HG03095 (cell line): Measurements from ENCODE around the gene IGLON5.
A peak's percentile ranks its signal among the peaks of the same experiment; 100 is the strongest.

Experiments
- ATAC-seq: cut with Tn5 transposase; IDR thresholded peaks from one replicate; pipeline ENCODE4 v1.9.1; 2021; ENCODE audit warnings: moderate library complexity; ENCODE audit not compliant: unreplicated experiment

Gene IGLON5

DNA sequence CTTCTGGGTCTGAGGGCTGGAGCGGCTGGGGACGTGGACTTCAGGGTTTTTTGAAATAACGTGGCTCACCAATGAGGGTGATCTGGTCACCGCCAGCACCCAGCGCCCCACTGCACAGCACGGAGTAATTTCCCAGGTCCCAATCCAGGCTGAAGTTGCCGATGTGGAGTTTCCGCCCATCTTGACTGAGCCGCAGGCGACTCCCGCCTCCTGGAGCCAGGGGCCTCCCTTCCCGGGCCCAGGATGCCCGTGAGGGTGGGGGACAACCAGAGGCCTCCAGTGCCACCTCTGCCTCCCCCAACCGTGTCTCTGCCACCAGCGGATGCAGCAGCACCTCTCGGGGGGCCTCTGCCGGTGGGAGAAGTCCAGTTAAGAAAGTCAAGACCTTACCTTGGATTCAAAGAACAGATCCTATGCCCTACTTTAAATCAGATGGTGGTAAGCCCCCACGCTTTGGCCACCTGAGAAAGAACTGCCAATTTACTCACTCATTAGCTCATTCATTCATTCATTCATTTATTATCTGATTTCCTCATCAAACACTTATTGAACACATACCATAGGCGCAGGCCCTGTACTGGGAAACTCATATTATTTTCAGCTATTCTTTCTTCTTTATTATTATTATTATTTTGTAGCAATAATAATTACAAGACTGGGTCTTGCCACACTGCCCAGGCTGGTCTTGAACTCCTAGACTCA is 26.6 kb downstream of the IGLON5 start:
- ATAC-seq, result no peak

DNA sequence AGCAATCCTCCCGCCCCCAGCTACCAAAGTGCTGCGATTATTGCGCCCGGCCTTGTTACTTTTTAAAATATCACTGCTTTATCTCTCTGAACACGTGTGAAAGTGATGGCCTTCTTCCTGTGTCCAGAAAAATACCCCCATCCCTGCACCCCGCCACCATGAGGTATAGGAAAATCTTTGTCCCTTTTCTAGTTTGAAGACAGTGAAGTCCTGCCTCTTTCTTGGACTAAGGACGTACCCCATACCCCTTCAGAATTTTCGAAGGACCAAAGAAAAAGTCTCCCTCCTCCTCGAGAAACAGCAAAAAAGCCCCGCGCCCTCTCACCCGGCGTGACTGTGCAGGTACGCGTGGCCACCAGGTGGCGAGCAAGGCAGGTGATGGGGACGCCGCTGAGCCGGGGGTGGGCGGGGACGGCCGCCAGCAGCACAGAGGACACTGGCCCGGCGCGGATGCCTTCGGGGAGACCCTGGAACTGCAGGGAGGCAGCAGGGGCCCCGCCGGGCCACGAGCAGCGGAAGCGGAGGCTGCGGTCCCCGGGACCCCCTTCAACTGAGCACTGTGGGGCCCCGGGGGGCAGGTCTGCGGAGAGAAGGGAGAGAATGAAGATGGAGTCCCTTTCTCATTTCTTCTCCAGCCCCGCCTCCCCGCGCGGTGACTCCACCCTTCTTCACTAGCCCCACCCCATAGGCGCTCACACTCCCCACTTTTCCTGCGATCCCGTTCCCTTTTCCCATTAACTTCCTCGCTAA is 27.3 kb downstream of the IGLON5 start:
- ATAC-seq, result peak; percentile 55

DNA sequence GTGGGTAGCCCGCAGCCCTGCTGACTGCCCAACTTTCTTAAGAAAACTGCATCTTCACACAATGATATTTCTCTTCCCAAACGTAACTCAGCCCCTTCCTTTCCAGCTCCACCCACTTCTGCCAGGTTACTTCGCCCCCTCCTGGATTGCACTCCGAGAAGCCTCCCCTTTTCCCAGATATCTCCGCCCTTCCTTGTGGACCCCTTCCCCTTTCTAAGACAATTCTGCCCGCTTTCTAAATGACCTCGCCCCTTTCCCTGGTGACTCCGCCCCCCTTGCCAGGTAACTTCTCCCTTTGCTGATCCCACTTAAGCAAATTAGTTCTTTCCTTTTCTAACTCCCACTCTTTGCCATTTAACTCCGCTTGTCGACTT is 27.9 kb downstream of the IGLON5 start:
- no peak for ATAC-seq

DNA sequence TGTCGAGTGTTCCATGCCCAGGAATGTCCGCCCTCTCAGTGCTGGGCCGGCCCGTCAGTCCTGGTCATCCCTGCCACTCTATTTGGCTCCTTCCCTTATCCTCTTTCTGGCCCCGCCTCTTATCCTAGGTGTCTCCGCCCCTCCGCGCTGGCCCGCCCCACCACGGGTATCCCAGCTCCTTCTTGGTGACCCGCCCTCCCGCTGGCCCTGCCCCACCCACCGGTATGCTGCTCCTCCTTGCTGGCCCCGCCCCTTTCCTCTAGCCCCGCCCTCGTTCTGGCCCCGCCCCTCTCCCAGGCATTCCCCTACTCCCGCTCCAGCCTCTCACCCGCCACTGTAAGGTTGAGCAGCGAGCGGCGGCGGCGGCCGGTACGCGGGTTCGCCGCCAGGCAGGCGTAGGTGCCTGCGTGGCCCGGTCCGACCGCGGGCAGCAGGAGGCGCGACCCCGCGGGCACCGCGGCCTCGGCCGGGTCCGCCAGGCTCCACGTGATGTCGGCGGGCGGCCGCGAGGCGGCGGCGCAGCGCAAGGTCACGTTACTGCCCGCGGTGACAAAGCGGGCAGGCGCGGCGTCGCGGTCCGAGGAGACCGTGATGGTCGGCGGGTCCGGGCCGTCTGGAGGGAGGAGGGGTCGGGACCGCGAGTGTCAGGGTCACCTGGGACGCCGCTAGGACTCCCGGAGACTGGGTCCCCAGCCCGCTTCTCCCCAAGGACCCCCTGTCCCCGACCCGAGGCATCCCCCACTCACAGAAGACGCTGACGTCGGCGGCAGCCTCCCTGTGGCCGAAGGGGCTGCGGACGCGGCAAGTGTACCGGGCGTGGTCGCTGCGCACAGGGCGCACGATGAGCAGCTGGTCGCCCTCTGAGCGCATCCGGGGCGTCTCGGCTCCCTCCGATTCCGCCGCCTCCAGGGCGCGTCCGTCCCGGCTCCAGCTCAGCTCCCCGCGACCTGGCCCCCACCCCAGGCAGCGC is 28.5 kb downstream of the IGLON5 start:
- ATAC-seq, result no peak

DNA sequence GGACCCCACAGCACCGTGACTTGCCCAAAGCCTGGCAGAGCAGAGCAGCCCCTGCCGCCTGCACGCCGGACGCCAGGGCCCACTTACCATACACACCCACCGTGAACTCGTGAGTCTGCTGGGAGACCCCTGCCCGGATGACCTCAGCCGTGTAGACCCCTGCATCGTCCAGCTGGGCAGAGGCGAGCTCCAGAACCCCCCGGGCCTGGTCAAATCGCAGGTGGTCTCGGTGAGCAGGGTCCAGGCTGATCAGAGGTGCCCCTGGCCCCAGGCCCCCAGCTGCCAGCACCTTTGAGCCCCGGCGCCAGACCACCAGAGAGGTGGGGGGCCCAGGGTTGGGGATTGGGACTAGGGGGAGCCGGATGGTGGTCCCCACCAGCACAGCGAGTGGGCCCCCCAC is 29.6 kb downstream of the IGLON5 start:
- no peak for ATAC-seq

DNA sequence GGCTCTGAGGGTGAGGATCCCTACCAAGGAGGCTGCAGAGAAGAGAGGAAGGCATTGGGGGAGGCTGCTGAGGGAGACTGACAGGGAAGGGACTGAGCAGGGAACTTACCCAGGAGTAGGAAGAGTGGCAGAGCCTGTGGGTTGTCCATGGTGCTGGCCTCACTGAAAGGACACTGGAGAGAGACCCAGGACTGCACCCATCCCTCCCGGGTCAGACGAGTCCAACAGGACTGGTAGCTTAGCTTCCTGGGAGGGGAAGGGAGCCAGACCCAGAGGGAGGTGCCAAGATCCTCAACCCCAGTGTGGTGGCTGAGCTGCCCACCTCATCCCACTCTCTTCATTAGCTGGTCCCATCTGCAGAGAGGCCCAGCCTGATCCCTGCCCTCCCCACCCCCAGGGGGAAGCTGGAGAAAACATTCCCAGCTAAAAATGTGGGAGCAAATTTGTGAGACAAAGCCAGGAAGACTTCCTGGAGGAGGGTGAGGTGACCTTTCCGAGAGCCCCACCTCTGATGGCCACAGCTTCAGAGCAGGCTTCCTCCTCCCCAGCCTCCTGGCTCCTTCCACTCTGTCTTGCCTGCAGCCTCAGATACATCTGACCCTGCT is 30.6 kb downstream of the IGLON5 start, which contains the start of gene VSIG10L:
Gene VSIG10L (minus strand): TSS at position 164 of the 605 bp plus-strand sequence. CDS start 15 bp downstream, at position 149.
- no peak for ATAC-seq

DNA sequence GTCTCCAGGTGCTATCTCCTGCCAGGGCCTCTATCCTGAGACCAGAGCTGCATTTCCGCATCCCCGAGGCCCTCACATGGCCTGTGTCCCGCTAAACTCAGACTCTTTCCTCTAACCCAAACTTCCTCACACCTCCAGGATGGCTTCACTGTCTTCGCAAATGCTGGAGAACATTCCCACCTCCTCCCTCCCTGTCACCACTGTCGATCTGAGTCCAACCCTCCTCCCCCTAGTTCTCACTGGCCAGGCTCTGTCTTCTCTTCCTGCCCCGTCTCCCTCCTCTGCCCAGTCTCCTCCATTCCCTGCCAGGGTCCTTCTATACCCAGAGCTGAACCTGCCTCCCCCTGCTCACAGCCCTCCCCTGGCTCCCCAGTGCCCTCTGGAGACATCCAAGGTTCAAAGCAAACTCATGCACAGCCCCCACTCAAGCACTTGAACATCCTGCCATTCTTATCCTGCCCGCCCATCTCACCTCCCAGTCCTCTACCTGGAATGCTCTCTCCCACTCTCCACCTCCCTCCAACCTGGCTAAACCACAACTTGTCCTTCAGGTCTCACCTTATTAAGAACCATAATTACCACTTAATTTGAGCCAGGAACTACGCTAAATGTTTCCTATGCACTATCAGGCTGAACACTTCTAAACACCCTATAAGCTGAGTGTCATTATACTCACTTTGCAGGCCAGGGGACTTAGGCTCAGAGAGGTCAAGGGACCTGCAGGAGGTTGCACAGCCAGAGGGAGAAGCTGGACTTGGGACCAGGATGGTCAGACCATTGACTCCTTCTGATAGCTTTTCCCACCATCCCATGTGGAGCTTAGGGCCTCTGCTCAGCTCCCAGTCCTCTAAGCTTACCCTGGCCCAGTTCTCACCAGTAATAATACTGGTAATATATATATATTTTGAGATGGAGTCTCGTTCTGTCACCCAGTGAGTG is 31.5 kb downstream of the IGLON5 start:
- no peak for ATAC-seq

DNA sequence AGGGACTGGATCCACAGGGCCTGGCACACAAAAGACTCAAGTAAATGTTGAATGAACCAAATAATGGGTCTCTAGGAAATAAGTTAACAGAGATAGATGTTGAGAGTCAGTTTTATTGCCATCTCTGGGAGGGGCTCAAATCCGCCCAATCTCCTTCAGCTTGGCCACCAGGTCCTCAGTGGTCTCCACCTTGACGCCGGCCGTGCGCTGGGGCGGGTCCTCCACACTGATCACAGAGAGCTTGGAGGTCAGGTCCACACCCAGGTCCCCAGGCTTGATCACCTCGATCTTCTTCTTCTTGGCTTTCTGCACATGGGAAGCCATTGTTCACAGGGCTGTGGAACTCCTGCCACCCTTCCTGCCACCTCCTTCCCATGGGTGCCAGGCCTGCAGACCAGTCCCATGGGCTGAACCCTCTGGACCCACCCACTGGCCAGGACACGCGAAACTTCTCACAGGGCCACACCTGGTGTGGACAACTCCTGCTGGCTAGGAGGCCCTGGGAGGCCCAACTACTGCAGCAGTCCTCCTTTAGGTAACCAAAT is 33.7 kb downstream of the IGLON5 start:
- ATAC-seq, result no peak

DNA sequence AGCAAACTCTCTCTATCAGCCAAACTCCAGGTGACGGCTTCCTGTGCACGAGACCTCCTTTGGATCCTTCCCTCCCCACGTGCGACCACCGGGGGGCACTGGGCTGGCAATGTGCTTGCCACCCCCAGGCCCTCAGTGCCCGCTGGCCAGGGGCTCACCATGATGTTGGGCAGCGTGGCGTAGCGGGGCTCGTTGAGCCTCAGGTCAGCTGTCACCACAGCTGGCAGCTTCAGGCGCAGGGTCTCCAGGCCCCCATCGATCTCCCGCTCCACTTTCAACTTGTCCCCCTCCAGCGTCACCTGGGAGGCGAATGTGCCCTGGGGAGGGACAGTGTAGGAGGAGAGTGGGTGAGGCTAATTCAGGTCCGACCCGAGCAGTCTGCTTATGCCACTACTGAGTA is 35.3 kb downstream of the IGLON5 start:
- ATAC-seq, result no peak

DNA sequence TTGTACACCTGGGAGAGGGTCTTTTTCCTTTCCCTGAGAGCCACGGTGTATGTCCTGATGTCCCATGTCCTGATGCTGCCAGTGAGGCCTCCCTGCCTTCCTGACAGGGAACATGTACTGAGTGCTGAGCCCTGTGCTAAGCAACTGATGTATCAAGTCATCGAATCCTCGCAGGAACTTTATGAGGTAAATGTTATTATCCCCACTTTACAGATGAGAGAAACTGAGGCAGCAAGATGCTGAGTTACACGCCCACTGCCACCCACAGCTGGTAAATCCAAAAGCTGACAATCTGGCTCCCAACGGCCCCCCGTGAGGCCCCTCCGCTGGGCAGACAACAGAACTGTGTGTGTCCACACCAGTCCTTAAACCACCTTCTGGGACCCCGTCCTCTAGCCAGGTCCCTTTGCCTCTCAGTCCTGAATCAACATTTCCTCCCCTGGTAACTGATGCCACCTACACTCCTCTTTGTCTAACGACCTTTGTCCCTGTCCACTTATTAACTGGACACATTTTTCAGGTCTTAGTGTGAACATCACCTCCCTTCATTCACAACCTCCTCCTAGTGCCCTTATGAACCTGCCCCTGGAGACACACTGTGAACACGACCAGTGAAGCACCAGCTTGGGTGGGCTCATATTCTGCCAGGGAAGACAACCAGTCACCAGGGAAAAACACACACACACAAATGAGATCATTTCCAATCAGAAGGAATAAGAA is 35.9 kb downstream of the IGLON5 start:
- no peak for ATAC-seq

DNA sequence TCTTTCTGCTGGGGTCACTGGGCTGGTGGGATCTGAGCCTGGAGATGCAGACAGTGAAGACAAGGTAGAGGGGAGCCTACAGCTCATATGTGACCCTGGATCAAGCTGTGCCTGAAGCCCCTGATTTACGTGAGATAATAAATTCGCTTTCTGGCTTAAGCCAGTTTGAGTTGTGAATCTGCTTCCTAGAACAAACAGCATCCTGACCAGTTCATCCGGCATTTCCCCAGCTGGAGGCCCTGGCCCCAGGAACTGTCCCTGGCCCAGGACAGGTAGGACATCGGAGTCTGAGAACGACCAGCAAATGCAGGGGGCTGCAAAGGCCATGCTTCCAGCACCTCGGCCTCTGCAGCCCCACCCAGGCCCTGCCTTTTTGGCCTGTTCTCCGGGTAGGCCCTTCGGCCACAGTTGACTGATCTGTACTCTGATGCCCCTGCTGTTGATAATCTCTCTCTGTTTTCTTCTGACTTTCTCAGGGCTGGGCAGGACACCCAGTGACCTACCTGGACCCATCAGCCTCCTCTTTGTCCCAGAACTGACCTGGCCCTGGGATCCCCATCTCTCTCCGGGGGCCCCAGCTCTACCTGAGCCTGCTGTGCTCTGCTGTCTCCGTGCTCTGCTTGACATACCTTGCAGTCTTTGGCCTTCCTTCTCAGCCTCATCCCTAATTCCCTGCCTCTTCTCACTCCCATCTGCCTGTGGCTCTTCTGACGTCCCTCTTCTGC is 40.0 kb downstream of the IGLON5 start:
- no peak for ATAC-seq

DNA sequence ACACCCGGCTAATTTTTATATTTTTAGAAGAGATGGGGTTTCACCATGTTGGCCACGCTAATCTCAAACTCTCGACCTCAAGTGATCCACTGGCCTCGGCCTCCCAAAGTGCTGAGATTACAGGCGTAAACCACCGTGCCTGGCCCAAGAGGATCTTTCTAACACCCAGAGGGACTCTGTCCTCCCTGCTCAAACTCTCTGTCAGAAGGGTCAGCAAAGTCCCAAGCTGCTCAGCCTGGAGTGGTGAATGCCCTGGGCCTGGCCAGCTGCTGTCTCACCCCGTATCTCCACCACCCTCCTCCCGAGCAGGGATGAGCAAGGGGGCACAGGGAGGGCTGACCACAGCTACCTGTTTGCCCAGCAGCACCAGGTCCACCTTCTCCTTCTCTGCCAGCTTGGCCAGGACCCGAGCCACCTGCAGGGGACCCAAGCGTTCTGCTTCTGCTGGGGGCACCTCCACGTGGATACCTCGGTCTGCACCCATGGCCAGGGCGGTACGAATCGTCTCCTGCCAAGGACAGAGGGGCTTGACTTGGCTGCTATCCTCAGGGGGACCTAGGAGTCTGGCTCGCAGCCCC is 41.4 kb downstream of the IGLON5 start:
- ATAC-seq, result no peak

DNA sequence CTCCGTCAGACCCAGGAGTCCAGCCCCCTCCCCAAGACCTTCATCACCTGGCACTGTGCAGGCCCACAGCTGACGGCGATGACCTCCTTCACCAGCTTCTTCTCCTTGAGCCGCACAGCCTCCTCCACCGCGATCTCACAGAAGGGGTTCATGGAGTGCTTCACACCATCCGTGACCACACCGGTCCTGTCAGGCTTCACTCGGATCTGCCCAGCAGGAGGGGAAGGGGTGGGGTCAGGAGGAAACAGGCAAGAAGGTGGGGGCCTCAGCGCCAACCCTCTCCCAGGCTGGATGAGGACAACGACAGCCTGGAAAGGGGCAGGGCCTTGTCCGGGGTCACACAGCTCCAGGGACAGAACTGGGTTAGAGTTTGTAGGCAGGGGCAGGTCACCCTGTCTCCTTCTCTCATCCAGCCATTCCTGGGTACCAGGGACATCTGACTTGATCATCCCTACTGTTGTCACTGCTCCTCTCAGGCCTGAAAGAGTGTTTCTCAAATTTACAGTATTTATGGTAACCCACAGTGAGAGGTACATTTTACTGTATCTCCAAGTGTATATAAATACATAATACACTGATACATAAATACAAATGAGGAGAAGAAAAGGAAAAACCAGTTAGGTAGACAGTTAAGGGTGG is 42.8 kb downstream of the IGLON5 start:
- ATAC-seq, result no peak

DNA sequence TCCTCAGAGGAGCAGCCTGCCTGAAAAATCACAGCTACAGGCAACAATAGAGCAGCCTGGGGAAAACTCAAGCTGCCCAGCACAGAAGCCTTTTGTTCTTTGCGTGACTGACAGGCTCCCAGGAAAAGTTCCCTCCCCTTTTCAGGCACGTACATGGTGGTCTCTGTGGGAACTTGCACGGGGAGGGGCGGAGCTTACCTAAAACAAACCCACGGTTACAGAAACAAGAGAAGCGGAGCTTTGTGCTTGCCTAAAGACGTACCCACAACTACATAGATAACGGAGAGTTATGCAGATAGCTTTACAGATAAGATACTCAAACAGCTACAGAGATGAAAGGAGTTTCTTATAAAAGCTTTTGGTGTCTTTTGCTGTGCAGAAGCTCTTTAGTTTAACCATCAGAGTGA is 43.3 kb downstream of the IGLON5 start:
- no peak for ATAC-seq

DNA sequence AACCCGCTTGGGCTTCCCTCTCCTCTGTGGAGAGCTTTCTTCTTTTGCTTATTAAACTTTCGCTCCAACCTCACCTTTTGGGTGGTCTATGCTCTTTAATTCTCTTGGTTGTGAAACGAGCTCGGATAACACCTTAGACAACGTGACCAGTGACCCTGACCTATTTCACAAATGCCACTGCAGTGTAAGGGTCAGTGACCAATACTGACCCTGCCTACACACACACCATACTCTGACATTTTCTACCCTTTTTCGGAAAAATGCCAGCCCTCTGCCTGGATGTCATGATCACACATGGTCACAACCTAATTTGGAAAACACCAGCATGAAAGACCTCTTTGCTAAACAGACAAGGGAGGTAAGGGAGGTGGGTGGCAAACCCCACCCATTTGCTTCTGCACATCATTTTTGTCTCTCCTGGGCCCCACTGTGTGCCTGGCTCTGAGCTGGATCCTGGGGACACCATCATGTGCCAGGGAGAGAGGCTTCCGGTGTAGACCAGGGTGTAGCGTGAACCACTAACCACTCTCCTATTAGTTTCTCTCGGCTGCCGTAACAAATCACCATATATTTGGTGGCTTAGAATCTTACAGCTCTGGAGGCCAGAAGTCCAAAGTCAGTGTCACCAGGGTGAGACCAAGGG is 44.8 kb downstream of the IGLON5 start:
- no peak for ATAC-seq

DNA sequence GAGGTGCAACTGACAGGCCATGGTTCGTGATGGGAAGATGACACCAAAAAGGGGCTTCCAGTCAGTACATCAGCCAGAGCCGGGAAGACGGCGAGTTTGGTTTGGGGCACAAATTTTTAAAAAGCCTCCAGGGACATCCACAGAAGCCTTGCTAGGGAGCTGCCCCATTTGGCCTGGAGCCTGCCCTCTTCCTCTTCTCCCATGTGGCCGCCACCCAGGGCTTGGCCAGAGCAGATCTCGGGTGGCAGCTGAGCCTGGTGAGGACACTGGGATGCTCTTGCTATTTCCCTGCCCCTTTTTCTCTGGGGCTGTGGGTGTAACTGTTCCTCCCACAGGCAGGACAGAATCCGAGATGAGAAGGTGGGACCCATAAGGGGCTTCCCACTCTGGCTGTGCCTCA is 46.5 kb downstream of the IGLON5 start:
- ATAC-seq, result no peak

DNA sequence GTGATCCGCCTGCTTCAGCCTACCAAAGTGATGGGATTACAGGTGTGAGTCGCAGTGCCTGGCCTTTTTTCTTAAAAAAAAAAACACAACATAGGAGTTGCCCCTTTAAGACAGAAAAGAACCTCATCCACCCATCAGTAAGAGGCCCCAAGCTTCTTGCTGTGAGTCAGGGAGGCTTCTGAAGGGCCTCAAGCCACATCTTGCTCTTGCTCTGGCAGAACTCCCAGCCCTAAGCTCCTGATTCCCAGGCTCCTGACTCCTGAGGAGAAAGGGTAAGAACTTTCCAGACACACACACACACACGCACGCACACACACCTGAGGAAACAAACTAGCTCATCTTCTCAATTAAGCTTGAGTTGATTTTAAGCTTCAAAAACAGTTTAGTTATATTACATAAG is 47.9 kb downstream of the IGLON5 start:
- no peak for ATAC-seq
